Activated CD4-positive, alpha-beta T cell treated with anti-CD3 and anti-CD28 coated beads for 36 hours (primary cell): Measurements from ENCODE around the gene RAI1. TPM values are rescaled to one million over a fixed set of nuclear protein-coding genes. Genes with fewer than 3 reads are reported as not detected.

Experiments used
- ATAC-seq: fragments of 200-7000 bp; cut with Tn5 transposase; one replicate; pipeline ENCODE4 v1.10.0; 2021; ENCODE audit warnings: mild to moderate bottlenecking, moderate library complexity
- CTCF ChIA-PET: fragments of 350-600 bp; sonication (Branson Sonifier 250); formaldehyde crosslinking; loops from one replicate; lab custom pipeline; 2021; ENCODE audit warnings: antibody characterized with exemption; lab: Charles Lee
- POLR2A ChIA-PET: fragments of 350-600 bp; sonication (Branson Sonifier 250); formaldehyde crosslinking; loops from one replicate; lab custom pipeline; 2021; ENCODE audit warnings: antibody characterized with exemption, inconsistent platforms; lab: Charles Lee
- DNase-seq: peaks from one replicate; pipeline ENCODE4 v3.0.0-alpha.2; 2020
- H3K27ac Mint-ChIP-seq: one replicate; pipeline ENCODE4 v1.8.0; 2021; ENCODE audit warnings: mixed read lengths
- H3K27me3 Mint-ChIP-seq: one replicate; pipeline ENCODE4 v1.8.0; 2021; ENCODE audit warnings: mixed read lengths
- H3K36me3 Mint-ChIP-seq: one replicate; pipeline ENCODE4 v1.8.0; 2021; ENCODE audit warnings: low read depth, mixed read lengths
- H3K4me1 Mint-ChIP-seq: one replicate; pipeline ENCODE4 v1.8.0; 2021; ENCODE audit warnings: mixed read lengths
- H3K4me3 Mint-ChIP-seq: one replicate; pipeline ENCODE4 v1.8.0; 2021; ENCODE audit warnings: mild to moderate bottlenecking, moderate library complexity, mixed read lengths
- H3K9me3 Mint-ChIP-seq: one replicate; pipeline ENCODE4 v1.8.0; 2021; ENCODE audit warnings: low read depth, mixed read lengths
- intact Hi-C, 2 experiments: fragments of 100-400 bp; cut with DNase I in 1 of 2; cut with micrococcal nuclease in 1 of 2; formaldehyde crosslinking; loops; one replicate each; pipeline versions ENCODE4 v1.14.2 to v1.15.1; 2022 to 2024; cut with DNase I, micrococcal nuclease
- total RNA-seq, 2 experiments: library from RNA; stranded (reverse); gene quantifications; one replicate each; pipeline ENCODE4 v1.2.3, GENCODE V29; 2021

RAI1 gene
- total RNA-seq, 2 experiments from 2014 or later, result 13.6 to 16.4 TPM

DNA sequence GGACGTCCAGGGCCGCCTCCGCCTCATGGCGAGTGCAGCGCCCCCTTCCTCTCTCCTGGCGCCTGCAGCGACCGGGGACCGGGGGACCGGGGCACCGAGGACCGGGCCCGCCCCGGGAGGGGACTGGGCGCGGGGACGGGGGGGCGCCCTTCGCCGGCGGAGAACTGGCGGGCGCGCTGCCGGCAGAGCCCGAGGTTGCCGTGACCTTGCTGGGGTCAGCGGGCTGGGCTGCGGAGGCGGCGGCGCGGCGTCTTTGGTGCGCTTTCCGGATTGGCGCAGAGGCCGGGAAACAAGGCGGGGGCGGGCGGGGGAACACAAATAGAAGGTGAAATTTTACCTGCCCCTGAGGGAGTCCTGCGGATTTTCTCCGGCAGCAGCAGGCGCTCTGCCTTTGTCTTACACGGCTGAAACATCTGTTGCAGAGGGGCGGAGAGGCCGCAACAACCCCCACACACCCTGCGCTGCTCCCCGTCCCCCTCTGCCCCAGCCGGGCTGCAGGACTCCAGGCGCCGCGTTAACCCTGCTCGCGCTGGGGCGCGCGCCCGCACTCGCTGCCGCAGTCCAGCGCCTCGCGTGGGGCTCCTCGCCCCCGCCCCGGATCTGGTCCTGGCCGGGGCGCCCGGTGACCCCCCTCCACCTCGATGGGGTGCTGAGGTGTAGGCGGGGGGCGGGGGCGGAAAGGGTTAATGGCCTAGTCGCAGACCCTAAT, 102.0 kb downstream of the RAI1 start:
- H3K27me3 Mint-ChIP-seq, result no peaks in the 10 kb centered on the region
- POLR2A ChIA-PET, result no interaction called here
- ATAC-seq, result peak; percentile 58

DNA sequence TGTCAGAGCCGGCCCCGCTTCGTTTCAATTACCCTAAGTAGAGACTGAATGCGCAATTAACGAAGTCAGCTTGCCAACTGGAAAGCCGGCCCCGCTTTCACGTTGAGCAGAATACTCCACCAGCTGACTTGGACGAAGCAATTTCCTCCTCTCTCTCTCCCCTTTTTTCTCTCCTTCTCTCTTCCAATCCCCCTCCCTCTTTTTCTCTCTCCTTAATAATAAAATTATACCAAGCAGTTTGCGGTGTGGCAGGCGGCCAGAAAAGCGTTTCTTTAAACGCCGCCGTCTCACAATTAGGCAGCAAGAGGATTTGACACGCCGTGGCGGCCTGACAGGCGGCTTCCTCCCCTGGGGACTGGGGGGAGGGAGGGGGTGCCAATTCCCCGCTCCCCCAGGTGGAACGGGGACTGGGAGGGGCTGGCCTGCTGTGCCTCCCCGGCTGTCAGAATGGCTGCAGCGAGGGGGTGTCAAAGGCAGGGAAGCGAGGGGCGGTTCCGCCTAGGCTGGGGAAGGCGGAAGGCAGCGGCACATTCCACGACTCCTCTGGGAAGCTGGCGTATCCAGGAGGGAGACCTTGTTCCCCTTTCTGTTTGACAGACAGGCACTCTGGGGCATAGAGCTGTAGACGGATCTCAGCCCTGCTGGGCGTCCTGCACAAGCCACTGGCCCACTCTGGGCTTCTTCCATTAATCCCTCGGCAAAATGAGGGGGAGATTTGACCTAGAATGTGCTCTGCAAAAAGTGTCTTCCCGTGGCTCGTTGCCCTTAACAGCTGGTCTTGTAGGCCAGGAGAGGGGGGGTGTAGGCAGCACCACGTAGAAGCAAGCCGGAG, 102.8 kb downstream of the RAI1 start:
- no peaks in the 10 kb centered on the region for H3K27me3 Mint-ChIP-seq
- ATAC-seq, result no peak

More for the DNA sequence above, 102.0 kb downstream of the RAI1 start:
- peak; percentile 78 for DNase-seq
- H3K4me3 Mint-ChIP-seq, result peak overlapping the region; percentile 55
- peaks cover 18% of the 10 kb centered on the region for H3K4me1 Mint-ChIP-seq
- intact Hi-C loops, result loop anchor here (1.0 to 2.0 kb wide), 5 partner anchors 30 to 101 kb away; no protein-coding TSS in a partner anchor
- H3K9me3 Mint-ChIP-seq, result no peaks in the 10 kb centered on the region
- CTCF ChIA-PET, result interaction anchor here (0.7 kb wide), 2 partner anchors 45 to 62 kb away, joined by 3 read pairs; no protein-coding TSS in a partner anchor
- no peaks in the 10 kb centered on the region for H3K36me3 Mint-ChIP-seq
- H3K27ac Mint-ChIP-seq, result no peak overlapping the region

GRCh38 chr17:17784657-17785267, 103.5 kb downstream of the RAI1 start:
- peak; percentile 60 for DNase-seq
- POLR2A ChIA-PET, result no interaction called here
- CTCF ChIA-PET, result interaction anchor here (0.6 to 1.8 kb wide), 7 partner anchors 11 to 173 kb away, joined by 3 to 5 read pairs (median 4); no protein-coding TSS in a partner anchor
- peak; percentile 52 for ATAC-seq
- intact Hi-C loops, result no loop called here
- H3K27me3 Mint-ChIP-seq, result no peaks in the 10 kb centered on the region
- H3K4me1 Mint-ChIP-seq, result peaks cover 18% of the 10 kb centered on the region
- no peaks in the 10 kb centered on the region for H3K36me3 Mint-ChIP-seq
- no peak overlapping the region for H3K27ac Mint-ChIP-seq
- no peak overlapping the region for H3K4me3 Mint-ChIP-seq
- no peaks in the 10 kb centered on the region for H3K9me3 Mint-ChIP-seq

More for the DNA sequence above, 102.8 kb downstream of the RAI1 start:
- POLR2A ChIA-PET, result no interaction called here
- no peaks in the 10 kb centered on the region for H3K36me3 Mint-ChIP-seq
- no peaks in the 10 kb centered on the region for H3K9me3 Mint-ChIP-seq
- DNase-seq, result peak; percentile 41
- CTCF ChIA-PET, result interaction anchor here (0.7 to 1.8 kb wide), 6 partner anchors 12 to 174 kb away, joined by 3 to 5 read pairs (median 3); no protein-coding TSS in a partner anchor
- H3K4me3 Mint-ChIP-seq, result peak overlapping the region; percentile 55
- intact Hi-C loops, result loop anchor here (1.0 to 2.0 kb wide), 5 partner anchors 31 to 102 kb away; no protein-coding TSS in a partner anchor
- H3K4me1 Mint-ChIP-seq, result peaks cover 18% of the 10 kb centered on the region
- H3K27ac Mint-ChIP-seq, result no peak overlapping the region

- H3K27me3 Mint-ChIP-seq, result no peaks in the 10 kb centered on the region
- CTCF ChIA-PET, result interaction anchor here (0.6 to 1.8 kb wide), 11 partner anchors 10 to 172 kb away, joined by 3 to 5 read pairs (median 4); no protein-coding TSS in a partner anchor
- POLR2A ChIA-PET, result no interaction called here
- H3K4me3 Mint-ChIP-seq, result no peak overlapping the region
- DNase-seq (no peak), ATAC-seq (no peak)
- no peaks in the 10 kb centered on the region for H3K36me3 Mint-ChIP-seq
- no peak overlapping the region for H3K27ac Mint-ChIP-seq
- H3K9me3 Mint-ChIP-seq, result no peaks in the 10 kb centered on the region
- H3K4me1 Mint-ChIP-seq, result peaks cover 18% of the 10 kb centered on the region
- intact Hi-C loops, result no loop called here
These were observed 104.1 kb downstream of the RAI1 start for GRCh38 chr17:17785407-17785806.

DNA sequence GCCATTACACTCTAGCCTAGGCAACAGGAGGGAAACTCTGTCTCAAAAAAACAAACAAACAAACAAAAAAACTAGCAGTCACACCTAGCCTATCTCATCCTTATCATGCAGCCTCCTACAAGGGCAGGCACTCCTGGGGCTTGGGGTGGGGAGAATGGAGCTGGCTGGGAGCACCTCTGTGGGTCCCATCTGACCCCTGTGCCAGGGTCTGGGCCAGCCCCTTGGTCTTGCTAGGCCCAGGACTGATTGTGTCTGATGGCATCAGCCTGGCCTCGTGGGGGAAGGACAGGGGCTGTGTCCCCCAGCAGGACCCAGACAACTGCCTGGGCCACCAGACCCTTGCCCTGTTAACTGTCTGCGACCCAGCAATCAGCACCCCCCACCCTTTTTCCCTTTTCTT, 105.7 kb downstream of the RAI1 start:
- Mint-ChIP-seq H3K27me3 (no peaks in the 10 kb centered on the region), H3K36me3 (no peaks in the 10 kb centered on the region), H3K4me3 (no peak overlapping the region), H3K27ac (no peak overlapping the region), H3K4me1 (peaks cover 19% of the 10 kb centered on the region), H3K9me3 (no peaks in the 10 kb centered on the region)
- DNase-seq, result no peak
- ChIA-PET CTCF (interaction anchor here (0.6 to 1.5 kb wide), 2 partner anchors 102 to 125 kb away, joined by 3 to 5 read pairs; no protein-coding TSS in a partner anchor), POLR2A (no interaction called here)
- no peak for ATAC-seq
- intact Hi-C loops, result no loop called here

DNA sequence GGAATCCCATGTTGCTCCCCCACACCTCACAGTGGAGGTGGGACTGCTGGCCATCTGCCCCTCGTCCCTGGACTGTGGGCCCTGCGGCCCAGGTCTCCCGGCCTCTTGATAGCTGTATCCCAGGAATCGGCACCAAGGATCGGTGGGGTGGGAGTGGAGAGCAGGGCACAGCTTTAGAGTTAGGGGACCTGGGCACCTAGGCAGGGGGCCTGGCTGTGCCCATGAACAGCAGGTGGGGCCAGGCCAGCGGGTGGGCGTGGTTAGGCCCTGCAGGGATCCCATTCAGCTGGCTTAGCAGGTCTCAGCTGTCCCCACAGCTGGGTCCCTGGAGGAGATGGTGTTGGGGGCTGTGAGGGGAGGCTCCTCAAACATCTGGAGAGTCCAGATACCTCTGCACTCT, 106.3 kb downstream of the RAI1 start:
- Mint-ChIP-seq H3K4me3 (no peak overlapping the region), H3K4me1 (peaks cover 25% of the 10 kb centered on the region), H3K27me3 (no peaks in the 10 kb centered on the region), H3K27ac (no peak overlapping the region), H3K36me3 (no peaks in the 10 kb centered on the region), H3K9me3 (no peaks in the 10 kb centered on the region)
- no peak for DNase-seq
- ChIA-PET CTCF (interaction anchor here (0.6 kb wide), 1 partner anchor 309 kb away, joined by 3 read pairs; no protein-coding TSS in a partner anchor), POLR2A (no interaction called here)
- intact Hi-C loops, result no loop called here
- ATAC-seq, result no peak

- peaks cover 7% of the 10 kb centered on the region for H3K36me3 Mint-ChIP-seq
- H3K27ac Mint-ChIP-seq, result peak overlapping the region; percentile 58
- intact Hi-C loops, result no loop called here
- H3K9me3 Mint-ChIP-seq, result no peaks in the 10 kb centered on the region
- ChIA-PET POLR2A (interaction anchor here (0.6 kb wide), 1 partner anchor 45 kb away, joined by 3 read pairs; no protein-coding TSS in a partner anchor), CTCF (interaction anchor here (1.2 kb wide), 1 partner anchor 79 kb away, joined by 3 read pairs; no protein-coding TSS in a partner anchor)
- ATAC-seq, result no peak
- no peak overlapping the region for H3K4me3 Mint-ChIP-seq
- no peaks in the 10 kb centered on the region for H3K27me3 Mint-ChIP-seq
- no peak for DNase-seq
- H3K4me1 Mint-ChIP-seq, result peaks cover 35% of the 10 kb centered on the region
These were observed 107.7 kb downstream of the RAI1 start for GRCh38 chr17:17788967-17789366.

GRCh38 chr17:17789410-17789809, 108.2 kb downstream of the RAI1 start:
- CTCF ChIA-PET, result no interaction called here
- intact Hi-C loops, result no loop called here
- POLR2A ChIA-PET, result interaction anchor here (0.6 kb wide), 1 partner anchor 45 kb away, joined by 3 read pairs; no protein-coding TSS in a partner anchor

DNA sequence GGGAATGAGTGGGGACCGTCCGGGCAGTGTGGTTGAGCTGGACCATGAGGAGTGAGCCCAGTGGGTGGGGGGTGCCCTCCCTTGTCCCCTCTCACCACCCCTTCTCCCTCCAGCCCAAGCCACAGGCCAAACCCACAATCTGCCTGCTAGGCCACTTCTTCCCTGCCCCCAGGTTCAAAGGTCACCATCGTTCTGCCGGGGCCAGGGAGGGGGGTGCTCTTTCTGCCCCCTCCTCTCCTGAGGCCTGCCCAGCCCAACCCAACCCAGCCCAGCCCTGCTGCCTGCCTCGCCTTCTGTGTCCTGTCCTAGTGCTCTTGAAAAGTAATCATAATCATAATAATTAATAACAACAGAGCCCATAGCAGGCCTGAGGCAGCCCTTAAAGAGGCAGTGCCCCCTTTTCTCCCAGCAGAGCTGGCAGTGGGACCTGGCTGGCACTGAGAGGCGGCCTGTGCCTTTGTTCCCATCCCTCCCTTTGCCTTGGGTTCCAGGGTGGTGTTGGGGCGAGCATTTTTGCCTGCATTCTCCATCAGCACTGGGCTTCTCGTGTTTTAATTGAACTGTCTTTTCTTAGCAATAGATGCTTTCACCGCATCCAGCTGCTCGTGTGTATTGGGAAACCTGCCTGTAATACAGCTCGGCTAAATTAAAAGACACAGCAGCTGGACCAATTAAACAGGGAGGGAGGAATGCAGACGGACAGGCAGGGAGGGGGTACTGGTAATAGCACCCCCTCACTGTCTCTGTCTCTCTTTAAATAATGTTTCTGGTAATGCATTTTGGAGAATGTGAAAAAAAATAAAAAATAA, 108.8 kb downstream of the RAI1 start:
- no peaks in the 10 kb centered on the region for H3K9me3 Mint-ChIP-seq
- H3K27ac Mint-ChIP-seq, result no peak overlapping the region
- ChIA-PET POLR2A (no interaction called here), CTCF (no interaction called here)
- peaks cover 10% of the 10 kb centered on the region for H3K36me3 Mint-ChIP-seq
- no peak overlapping the region for H3K4me3 Mint-ChIP-seq
- no peak for DNase-seq
- peaks cover 27% of the 10 kb centered on the region for H3K4me1 Mint-ChIP-seq
- ATAC-seq, result no peak
- intact Hi-C loops, result no loop called here
- H3K27me3 Mint-ChIP-seq, result no peaks in the 10 kb centered on the region

More at GRCh38 chr17:17789410-17789809, 108.2 kb downstream of the RAI1 start:
- no peak overlapping the region for H3K4me3 Mint-ChIP-seq
- peaks cover 32% of the 10 kb centered on the region for H3K4me1 Mint-ChIP-seq
- H3K27me3 Mint-ChIP-seq, result no peaks in the 10 kb centered on the region
- H3K27ac Mint-ChIP-seq, result no peak overlapping the region
- no peaks in the 10 kb centered on the region for H3K9me3 Mint-ChIP-seq
- ATAC-seq (no peak), DNase-seq (no peak)
- peaks cover 8% of the 10 kb centered on the region for H3K36me3 Mint-ChIP-seq

- ChIA-PET POLR2A (interaction anchor here (0.7 kb wide), 1 partner anchor 18 kb away, joined by 3 read pairs; no protein-coding TSS in a partner anchor), CTCF (no interaction called here)
- H3K27ac Mint-ChIP-seq, result no peak overlapping the region
- H3K27me3 Mint-ChIP-seq, result no peaks in the 10 kb centered on the region
- no peaks in the 10 kb centered on the region for H3K9me3 Mint-ChIP-seq
- intact Hi-C loops, result no loop called here
- ATAC-seq (no peak), DNase-seq (no peak)
- H3K36me3 Mint-ChIP-seq, result peaks cover 10% of the 10 kb centered on the region
- H3K4me3 Mint-ChIP-seq, result no peak overlapping the region
- H3K4me1 Mint-ChIP-seq, result peaks cover 22% of the 10 kb centered on the region
These were observed 109.6 kb downstream of the RAI1 start for GRCh38 chr17:17790637-17791464.
